KBM-7 (cell line): ENCODE measurements around the gene TPSB2.
"Not testable (repeated sequence)": the region's sequence is repeated elsewhere in the genome, so short reads cannot be mapped to it uniquely, and the experiment has no call there.

ENCODE experiments used
- DNase-seq: peaks from one replicate; pipeline ENCODE4 v3.0.0-alpha.2; 2015
- in situ Hi-C: fragments of 300-500 bp; cut with MboI; formaldehyde crosslinking; loops from 2 replicates; pipeline ENCODE4 v1.14.3; 2020; ENCODE audit warnings: low sequenced_read_pairs, low pct_unique_long_range_greater_than_20kb, mixed read lengths

TPSB2 gene

DNA sequence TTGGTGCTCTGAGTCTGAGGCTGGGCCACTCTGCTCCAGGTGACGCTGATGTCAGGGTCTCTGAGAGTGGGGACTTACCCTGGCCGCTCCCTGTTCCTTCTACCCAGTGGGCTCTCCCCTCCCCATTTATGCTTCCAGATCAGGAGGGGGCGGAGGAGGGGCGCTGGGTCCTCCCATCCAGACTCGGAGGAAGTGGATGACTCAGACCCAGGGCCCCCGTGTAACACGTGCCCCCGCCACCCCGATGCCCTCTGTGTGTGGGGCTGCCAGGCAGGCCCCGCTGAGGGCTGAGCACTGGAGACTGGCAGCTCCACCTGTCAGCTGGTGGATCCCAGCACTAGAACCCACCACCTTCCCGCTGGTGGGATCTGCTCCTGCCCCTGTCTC, at the start of gene TPSB2:
Gene TPSB2 (minus strand): TSS at position 101 of the 387 bp plus-strand sequence. CDS start 233 bp downstream, outside the sequence.
- in situ Hi-C loops: not testable (repeated sequence)

DNA sequence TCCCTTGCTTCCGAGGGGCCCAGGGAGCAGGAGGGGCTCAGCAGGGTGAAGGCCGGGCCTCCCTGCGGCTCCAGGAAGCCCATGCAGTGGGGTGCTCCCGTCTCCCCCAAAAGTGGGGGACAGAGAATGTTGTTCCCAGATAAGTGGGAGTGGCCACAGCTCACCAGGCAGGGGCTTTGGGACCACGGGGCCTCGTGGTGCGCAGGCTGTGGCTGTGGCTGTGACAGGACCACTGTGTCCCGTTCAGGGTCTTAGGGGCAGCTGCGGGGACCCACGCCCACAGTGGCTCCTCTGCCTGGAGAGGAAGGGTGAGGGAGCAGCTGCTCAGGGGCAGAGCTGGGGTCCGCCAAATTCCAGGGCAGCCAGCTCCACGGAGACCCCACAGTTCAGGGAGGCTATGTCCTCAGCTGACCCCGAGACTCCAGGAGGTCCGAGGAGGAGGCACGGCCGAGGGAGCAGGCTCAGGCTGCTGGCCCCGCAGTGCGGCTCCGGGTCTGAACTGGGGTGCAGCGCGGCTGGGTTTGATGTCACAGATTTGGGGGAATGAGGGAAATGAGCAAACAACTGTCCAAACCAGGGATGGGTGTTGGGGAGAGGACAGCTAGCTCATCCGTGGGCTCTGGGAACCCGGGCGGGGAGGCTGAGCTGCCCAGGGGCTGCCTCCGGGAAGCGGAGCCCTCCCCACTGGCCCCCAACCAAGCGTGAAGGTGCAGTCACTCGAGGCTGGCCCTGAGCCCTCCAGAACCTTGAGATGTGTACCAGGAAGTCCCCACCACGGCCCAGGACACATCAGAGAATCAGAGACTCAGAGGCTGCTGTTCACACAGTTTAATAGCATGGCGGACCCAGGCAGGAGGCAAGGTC, 49.3 kb upstream of the TPSB2 start:
- in situ Hi-C loops: no loop called here

More for the DNA sequence above, at the start of gene TPSB2:
- DNase-seq: not testable (repeated sequence)

DNA sequence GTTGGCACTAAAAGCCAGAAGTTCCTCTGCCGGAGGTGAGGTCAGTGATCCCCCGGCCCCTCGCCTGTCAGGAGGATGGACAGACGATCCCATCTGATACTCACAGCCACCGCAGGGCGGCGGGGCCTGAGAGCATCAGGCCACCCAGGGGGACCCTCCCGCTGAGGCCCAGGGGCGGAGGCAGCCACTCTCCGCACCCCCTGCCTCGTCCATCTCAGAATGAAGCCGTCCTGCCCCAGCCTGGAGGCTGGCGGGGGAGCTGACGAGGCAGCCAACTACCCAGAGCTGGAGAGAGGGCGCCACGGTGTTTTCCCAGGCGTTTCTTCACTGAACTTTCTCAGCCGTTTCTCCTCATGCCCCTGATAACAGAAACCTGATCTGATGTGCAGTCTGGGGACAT, 48.5 kb upstream of the TPSB2 start:
- DNase-seq: no peak

More for the DNA sequence above, 49.3 kb upstream of the TPSB2 start:
- no peak for DNase-seq

DNA sequence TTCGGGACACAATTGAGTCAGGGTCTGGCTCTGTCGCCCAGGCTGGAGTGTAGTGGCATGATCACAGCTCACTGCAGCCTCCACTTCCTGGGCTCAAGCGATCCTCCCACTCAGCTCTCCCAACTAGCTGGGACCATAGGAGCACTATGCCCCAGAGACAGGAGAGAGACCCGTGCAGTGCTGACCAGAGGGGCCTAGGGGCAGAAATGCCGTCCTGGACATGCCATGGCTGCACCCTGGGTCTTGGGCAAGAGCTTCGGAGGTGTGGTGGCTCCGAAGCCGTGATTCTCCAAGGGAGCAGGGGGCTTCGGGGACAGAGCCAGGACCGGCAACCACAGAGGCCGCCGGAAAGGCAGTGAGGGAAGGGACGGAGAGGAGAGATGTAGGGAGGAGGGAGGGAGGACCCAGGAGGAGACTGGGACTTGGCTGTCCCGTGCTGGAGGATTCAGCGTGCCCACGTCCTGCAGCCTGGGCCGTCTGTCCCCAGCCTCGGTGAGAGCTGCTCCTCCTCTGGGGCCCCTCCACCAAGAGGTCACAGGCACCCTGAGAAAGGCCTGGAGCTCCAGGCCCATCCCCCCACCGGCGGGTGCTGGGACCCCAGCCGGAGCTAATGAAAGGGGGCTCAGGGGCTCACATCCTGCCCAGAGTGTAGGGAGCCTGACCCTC, 47.8 kb upstream of the TPSB2 start:
- in situ Hi-C loops: no loop called here
- DNase-seq: no peak

More for the DNA sequence above, 48.5 kb upstream of the TPSB2 start:
- in situ Hi-C loops: no loop called here

DNA sequence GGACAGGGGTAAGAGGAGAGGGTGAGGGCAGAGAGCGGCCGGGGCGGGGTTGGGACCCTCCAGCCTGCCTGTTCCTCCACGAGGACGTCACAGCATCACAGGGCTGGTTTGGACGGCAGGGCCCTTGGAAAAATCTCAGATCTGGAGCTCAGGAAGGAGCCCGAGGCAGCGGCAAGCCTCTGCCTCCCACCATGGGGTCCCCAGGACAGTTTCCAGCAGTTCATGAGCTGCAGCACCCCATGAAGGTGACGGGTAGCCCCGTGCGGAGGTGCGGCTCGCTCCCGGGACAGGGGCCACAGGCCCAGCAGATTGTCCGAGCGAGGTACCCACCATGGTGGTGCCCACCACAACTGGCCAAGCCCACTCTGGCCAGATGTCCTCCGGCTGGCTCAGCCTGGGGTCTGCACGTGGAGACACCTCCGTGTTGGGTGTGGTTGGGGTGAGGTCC, 47.2 kb upstream of the TPSB2 start:
- in situ Hi-C loops: no loop called here
- DNase-seq: no peak

DNA sequence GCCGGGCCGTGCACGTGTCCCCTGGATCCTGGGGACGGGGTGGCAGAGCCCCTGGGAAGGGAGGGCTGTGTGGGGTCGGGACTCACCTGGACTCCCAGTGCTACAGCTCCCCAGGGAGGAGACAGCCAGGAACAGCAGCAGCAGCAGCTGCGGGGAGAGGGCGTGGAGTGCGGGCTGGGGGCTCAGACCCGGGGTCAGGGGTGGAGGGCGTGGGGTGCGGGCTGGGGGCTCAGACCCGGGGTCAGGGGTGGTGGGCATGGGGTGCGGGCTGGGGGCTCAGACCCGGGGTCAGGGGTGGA, 46.5 kb upstream of the TPSB2 start:
- in situ Hi-C loops: no loop called here
- no peak for DNase-seq

DNA sequence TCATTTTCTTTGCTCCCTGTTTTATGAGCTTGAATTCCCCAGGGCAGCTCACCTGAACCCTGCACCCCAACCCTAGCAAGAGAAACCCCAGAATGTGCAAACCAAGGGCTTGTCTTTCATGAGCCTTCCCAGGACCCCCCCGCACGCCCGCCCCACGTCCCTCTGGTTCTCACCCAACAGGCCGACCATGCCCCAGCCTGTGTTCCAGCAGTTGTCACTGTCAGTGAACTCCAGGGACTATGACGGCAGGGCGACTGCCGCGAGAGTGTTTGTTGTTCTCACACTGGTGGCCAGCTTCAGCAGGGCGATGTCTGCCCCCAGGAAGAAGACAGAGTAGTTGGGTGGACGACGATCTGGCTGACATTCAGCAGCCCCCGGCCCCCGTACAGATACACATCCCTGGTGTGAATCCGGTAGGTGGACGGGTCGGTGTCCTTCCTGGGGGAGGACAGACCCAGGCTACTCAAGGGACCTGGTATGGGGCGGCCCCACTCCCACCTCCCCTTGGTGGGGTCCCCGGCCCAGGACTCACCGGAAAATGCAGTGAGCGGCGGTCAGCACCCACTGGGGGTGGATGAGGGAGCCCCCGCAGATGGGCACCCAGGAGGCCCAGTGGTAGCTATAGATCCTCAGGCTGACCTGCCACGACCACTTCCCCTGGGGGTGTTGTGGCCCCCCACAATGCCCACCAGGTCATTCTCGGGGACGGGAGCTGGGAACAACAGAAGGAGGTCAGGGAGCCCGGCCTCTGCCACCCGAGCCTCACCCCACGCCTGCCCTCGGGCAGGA, 46.0 kb upstream of the TPSB2 start:
- in situ Hi-C loops: no loop called here
- no peak for DNase-seq

DNA sequence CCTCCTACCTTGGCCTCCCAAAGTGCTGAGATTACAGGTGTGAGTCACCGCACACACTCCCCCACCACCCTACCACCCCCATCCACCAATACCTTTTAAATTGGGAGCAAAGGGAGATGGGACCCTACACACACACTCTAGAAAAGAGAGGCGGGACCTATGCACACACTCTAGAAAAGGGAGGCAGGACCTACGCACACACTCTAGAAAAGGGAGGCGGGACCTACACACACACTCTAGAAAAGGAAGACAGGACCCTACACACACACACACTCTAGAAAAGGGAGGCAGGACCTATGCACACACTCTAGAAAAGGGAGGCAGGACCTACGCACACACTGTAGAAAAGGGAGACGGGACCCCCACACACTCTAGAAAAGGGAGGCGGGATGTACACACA, 44.8 kb upstream of the TPSB2 start:
- in situ Hi-C loops: no loop called here
- DNase-seq: no peak

DNA sequence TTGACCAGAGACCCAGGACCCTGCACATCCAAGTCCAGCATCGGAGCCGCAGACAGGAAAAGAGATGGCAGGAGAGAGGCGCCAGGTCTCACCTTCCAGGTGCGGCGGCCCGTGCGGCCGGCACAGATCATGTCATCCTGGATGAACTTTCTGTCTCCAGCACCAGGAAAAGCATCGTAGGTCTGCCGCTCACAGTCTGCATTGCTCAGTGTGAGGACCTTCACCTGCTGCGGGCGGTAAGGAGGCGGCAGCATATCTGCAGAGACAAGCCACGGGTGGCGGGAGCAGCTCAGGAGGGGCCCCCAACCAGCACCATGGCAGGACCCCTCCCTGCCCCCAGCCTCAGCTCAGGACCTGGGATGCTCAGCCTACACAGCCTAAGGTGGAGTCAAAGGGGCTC, 43.8 kb upstream of the TPSB2 start:
- DNase-seq: no peak
- in situ Hi-C loops: no loop called here

DNA sequence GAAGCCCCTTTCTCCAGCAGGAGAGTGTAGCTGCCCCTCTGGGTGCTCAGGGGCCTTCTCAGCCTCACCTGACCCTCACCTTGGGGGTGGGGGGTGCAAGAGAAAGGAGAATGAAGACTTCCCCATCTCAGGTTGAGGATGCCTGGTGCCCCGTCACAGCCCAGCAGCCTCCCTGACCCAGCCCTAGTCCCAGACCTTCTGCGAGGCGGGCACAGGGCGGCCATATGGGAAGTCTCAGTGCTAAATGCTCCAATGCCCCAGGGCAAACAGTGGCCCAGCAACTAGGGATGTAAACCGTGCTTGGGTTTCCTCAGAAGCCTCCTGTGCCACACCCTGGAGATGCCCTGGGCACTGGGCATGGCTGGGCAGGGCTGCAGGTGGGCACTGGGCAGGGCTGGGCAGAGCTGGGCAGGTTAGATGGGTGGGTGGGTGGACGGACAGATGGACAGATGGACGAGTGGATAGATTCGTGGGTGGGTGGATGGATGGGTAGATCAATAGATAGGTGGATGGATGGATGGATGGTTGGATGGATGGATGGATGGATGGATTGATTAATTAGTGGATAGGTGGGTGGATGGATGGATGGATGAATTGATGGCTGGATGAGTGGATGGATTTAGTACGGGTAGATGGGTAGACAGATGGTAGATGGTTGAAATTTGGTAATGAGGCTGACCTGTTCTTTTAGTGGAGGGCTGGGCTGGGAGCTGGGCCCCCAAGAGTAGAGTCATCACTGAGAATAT, 42.6 kb upstream of the TPSB2 start:
- in situ Hi-C loops: no loop called here

DNA sequence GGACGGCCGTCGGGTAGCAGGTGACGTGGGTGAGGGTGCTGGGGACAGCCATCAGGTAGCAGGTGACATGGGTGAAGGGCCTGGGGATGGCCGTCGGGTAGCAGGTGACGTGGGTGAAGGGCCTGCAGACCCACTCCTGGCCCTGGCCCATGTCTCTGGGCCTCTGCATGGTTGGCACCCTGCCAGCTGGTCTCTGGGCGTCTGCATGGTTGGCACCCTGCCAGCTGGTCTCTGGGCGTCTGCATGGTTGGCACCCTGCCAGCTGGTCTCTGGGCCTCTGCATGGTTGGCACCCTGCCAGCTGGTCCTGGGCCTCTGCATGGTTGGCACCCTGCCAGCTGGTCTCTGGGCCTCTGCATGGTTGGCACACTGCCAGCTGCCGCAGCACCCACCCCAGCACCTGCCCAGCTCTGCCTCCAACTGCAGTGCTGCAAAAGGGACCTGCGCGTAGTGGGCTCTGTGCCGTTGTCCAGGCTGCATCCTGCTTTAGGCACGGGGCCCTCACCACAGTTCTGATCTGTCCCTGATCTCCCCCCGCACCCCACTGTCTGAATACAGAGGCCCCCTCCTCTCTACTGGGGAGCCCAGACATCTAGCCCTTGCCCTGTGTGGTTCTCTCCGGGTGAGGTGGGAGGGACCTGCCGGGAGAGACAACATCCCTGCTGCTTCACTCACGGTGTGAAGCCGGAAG, 41.9 kb upstream of the TPSB2 start:
- DNase-seq, in situ Hi-C loops: not testable (repeated sequence)

More for the DNA sequence above, 42.6 kb upstream of the TPSB2 start:
- no peak for DNase-seq

DNA sequence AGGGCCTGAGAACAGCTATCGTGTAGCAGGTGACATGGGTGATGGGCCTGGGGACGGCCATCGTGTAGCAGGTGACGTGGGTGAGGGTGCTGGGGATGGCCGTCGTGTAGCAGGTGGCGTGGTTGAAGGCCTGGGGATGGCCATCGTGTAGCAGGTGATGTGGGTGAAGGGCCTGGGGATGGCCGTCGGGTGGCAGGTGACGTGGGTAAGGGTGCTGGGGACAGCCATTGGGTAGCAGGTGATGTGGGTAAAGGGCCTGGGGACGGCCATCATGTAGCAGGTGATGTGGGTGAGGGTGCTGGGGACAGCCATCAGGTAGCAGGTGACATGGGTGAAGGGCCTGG, 41.4 kb upstream of the TPSB2 start:
- in situ Hi-C loops: no loop called here
- DNase-seq: no peak

DNA sequence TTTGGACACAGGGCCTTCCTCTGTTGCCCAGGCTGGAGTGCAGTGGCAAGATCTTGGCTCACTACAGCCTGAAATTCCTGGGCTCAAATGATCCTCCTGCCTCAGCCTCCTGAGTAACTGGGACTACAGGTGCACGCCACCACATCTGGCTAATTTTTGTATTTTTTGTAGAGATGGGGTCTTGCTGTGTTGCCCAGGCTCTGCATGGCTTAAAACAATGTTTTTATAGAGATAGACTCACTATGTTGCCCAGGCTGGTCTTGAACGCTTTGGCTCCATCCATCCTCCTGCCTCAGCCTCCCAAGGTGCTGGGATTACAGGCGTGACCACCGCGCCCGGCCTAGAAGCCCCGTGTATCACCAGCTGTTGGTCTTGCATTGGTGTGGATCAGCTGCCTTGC, 39.4 kb upstream of the TPSB2 start:
- DNase-seq, in situ Hi-C loops: not testable (repeated sequence)

DNA sequence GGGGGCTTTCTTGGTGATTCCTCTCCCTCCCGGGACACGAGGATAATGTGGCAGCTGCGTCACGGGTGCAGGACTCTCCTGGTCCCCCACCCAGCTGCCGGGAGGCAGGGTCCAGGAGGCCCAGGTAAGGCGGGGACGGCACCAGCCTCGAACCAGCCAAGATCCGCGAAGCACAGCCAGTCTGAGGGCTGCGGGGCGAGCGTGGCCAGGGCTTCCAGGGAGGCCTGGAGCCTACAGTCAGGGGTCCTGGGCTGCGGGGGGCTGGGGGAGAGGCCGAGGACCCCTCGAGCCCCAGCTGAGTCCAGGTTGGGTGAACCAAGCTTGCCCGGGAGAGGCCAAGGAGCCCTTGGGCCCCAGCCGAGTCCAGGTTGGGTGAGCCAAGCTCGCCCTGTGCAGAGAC, 35.8 kb upstream of the TPSB2 start:
- DNase-seq: no peak
- in situ Hi-C loops: no loop called here

DNA sequence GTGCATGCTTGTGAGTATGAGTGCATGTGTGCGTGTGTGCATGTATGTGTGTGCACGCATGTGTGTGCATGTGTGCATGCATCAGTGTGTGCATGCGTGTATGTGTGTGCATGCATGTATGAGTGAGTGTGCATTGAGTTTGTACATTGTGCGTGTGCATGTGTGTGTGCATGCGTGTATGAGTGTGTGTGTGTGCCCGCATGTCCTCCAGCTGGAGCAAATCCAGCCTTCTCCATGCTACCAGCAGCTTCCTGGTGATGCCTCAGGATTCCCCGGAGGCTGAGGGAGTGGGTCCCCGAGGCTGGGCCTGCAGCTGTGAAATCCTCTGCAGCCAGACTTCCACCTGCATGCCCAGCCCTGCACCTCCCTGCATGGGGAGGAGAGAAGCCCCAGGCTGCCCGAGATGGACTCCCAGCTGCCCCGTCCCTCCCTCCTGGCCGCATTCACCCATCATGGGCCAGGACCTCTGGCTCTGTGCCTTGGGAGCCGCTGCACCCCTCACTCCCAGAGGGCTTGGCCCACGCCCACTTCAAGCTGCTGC, 35.2 kb upstream of the TPSB2 start:
- in situ Hi-C loops: no loop called here
- no peak for DNase-seq

DNA sequence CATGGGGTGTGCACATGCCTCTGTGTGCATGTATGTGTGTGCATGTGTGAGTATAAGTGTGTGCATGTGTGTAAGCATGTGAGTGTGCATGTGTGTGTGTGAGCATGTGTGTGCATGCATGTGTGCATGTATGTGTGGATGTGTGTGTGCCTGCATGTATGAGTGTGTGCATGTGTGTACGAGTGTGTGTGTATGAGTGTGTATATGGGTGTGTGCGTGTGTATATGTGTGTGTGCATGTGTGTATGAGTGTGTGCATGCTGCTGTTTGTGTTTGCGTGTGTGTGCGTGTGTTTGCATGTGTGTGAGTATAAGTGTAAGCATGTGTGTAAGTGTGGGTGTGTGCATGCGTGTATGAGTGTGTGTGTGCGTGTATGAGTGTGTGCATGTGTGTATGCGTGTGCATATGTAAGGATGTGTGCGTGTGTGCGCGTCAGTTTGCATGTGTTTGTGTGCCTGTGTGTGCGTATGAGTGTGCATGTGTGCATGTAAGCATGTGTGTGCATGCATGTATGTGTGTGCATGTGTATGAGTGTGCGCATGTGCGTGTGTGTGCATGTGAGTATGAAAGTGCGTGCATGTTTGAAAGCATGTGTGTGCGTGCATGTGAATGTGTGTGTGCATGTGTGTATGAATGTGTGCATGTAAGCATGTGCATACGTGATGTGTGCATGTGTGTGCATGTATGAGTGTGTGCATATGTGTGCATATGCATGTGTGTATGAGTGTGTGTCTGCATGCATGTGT, 34.5 kb upstream of the TPSB2 start:
- in situ Hi-C loops: no loop called here
- no peak for DNase-seq

DNA sequence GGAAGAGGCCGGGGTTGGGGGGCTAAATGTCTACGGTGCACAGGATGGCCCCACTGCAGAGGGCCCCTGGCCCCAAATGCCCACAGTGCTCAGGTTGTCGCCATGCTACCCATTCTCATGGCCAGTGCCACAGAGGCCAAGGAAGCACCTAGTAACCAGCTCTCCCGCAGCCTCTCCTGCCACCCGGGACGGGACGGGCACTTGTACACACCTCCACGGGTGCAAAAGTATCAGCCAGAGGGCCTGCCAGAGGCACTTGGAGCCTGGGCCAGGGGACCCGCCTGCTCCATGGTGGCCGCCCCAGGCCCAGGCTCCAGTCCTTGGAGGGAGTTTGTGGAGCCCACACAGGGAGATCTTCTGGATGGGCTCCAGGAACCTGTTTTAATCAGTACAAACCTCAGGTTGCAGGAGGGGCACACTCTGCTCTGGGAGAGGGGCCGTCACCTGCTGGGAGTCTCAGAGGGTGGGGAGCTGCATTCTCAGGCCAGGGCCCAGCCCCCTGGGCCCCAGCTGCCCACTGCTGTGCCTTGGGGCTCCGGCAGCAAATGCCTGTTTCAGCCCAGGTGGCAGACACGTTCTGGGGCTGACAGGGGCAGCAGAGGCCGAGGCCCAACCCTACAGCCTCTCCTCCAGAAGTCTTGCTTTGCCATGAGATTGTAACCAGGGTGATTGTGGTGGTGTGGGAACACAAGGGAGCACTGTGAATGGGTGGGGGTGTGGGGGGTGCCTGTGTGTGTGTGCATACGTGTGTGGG, 33.8 kb upstream of the TPSB2 start:
- in situ Hi-C loops: no loop called here
- no peak for DNase-seq
